PFSK-1 (cell line): ENCODE results near the gene TMEM17.

Experiments
- FOXP2 ChIP-seq: optimal IDR thresholded peaks from 2 replicates; pipeline ENCODE3; 2011; ENCODE audit warnings: borderline replicate concordance, control low read depth, inconsistent platforms; ENCODE audit not compliant: insufficient read depth; ENCODE audit errors: extremely low read length, extremely low read depth
- POLR2AphosphoS5 ChIP-seq: IDR thresholded peaks from 2 replicates; pipeline ENCODE4 v1.6.1; 2012; ENCODE audit warnings: low read depth, mild to moderate bottlenecking, control low read depth, low read length, moderate library complexity
- SIN3A ChIP-seq: IDR thresholded peaks from 2 replicates; pipeline ENCODE4 v1.6.1; 2012; ENCODE audit warnings: mild to moderate bottlenecking, low read length, moderate library complexity, borderline replicate concordance; ENCODE audit not compliant: insufficient read depth
- TAF1 ChIP-seq: IDR thresholded peaks from 2 replicates; pipeline ENCODE4 v1.6.1; 2012; ENCODE audit warnings: low read length, control low read depth, borderline replicate concordance; ENCODE audit not compliant: insufficient read depth
- TF ChIP-seq, protein P1 (sequence below), 2 experiments: IDR thresholded peaks; 2 replicates each; pipeline versions ENCODE4 v1.6.1 to v1.8.0; 2011 to 2012; ENCODE audit warnings: low read depth in 2 of 2, low read length in 2 of 2, control low read depth in 1 of 2, inconsistent platforms in 1 of 2, mild to moderate bottlenecking in 1 of 2, moderate library complexity in 1 of 2; ENCODE audit not compliant: insufficient read depth in 1 of 2

Gene TMEM17

DNA sequence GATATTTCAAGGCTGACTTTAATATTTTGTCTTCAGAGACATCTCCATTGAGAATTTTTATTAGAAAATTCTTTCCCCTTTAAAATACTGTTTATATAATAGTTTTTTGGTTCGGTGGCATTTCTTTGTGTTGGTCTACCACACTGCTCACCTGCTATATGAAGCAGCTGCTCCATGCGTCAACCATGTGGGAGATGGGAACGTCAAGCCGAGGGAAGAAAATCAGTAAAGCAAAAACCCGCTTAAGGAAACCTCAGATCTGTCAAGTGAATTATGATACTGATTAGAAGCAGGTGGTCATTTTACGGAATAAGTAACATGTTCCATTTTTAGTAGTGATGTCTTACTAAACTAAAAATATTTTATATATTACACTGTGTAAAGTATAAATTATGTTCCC, 5.6 kb upstream of the TMEM17 start:
- no peak for TF ChIP-seq FOXP2
- TF ChIP-seq SIN3A, result no peak
- TF ChIP-seq, protein P1, sequence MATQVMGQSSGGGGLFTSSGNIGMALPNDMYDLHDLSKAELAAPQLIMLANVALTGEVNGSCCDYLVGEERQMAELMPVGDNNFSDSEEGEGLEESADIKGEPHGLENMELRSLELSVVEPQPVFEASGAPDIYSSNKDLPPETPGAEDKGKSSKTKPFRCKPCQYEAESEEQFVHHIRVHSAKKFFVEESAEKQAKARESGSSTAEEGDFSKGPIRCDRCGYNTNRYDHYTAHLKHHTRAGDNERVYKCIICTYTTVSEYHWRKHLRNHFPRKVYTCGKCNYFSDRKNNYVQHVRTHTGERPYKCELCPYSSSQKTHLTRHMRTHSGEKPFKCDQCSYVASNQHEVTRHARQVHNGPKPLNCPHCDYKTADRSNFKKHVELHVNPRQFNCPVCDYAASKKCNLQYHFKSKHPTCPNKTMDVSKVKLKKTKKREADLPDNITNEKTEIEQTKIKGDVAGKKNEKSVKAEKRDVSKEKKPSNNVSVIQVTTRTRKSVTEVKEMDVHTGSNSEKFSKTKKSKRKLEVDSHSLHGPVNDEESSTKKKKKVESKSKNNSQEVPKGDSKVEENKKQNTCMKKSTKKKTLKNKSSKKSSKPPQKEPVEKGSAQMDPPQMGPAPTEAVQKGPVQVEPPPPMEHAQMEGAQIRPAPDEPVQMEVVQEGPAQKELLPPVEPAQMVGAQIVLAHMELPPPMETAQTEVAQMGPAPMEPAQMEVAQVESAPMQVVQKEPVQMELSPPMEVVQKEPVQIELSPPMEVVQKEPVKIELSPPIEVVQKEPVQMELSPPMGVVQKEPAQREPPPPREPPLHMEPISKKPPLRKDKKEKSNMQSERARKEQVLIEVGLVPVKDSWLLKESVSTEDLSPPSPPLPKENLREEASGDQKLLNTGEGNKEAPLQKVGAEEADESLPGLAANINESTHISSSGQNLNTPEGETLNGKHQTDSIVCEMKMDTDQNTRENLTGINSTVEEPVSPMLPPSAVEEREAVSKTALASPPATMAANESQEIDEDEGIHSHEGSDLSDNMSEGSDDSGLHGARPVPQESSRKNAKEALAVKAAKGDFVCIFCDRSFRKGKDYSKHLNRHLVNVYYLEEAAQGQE (IDR thresholded peaks at IDR 0.05; ENCODE audit: insufficient read depth in 1 of 2, low read depth in 2 of 2, low read length in 2 of 2), result no peak

- TF ChIP-seq TAF1 (no peak), POLR2AphosphoS5 (no peak), SIN3A (no peak), FOXP2 (no peak)
Measured at GRCh38 chr2:62506421-62506750, 391 bp upstream of the TMEM17 start.

DNA sequence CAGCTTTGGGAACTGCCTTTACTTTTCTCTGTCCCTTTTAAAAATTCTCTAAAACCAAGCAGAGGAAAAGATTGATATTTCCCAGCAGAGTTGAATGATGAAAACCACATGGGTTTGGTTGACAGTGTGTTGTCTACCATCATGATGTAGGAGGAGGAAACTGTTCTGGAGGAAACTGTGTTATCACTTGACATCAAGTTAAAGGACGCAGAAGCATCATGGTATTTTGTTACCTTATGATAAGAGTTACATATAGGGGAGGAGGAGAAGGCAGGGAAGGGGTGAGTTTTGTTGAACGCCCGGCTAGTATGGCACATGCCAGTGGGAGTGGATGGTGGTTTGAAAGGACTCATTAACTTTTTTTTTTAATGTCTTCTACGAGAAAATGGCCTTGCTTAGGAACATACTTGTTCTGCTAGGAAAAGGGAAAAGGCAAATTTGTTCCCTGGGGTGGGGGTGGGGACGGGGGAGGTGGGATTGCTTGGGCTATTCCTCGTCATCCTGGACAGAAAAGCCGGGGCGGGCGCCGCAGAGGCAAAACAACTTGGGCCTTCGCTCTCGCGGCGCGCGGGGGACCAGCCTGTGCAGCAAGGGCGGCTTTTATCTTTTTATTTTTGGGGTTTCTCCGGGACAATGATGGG, 766 bp downstream of the TMEM17 start:
- no peak for TF ChIP-seq POLR2AphosphoS5

DNA sequence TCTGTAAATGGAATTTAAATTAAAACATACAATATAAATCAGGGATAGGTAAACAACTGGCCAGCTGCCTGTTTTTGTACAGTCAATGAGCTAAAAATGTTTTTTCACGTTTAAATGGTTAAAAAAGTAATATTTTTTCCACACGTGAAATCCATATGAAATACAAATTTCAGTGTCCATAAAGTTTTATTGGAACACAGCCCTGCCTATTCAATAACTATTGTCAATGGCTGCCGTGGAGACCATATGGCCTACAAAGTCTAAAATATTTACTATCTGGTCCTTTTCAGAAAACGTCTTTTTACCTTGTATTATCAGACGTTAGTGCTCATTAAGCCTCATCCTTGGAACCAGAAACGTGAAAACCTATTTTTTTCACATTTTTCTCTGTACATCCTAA, 1.3 kb downstream of the TMEM17 start:
- TF ChIP-seq POLR2AphosphoS5 (no peak), SIN3A (no peak), TAF1 (no peak), FOXP2 (no peak)
- TF ChIP-seq, protein P1 (IDR thresholded peaks at IDR 0.05; ENCODE audit: insufficient read depth in 1 of 2, low read depth in 2 of 2, low read length in 2 of 2), result no peak

- TF ChIP-seq POLR2AphosphoS5, result no peak
- no peak for TF ChIP-seq TAF1
- no peak for TF ChIP-seq SIN3A
- TF ChIP-seq FOXP2, result no peak
- TF ChIP-seq, protein P1 (IDR thresholded peaks at IDR 0.05; ENCODE audit: insufficient read depth in 1 of 2, low read depth in 2 of 2, low read length in 2 of 2), result no peak
Measured at GRCh38 chr2:62501794-62502500, 4.0 kb downstream of the TMEM17 start.

- TF ChIP-seq, protein P1 (IDR thresholded peaks at IDR 0.05; ENCODE audit: insufficient read depth in 1 of 2, low read depth in 2 of 2, low read length in 2 of 2), result no peak
- no peak for TF ChIP-seq TAF1
- no peak for TF ChIP-seq FOXP2
- TF ChIP-seq SIN3A, result no peak
- TF ChIP-seq POLR2AphosphoS5, result no peak
Measured at GRCh38 chr2:62501069-62501468, 4.9 kb downstream of the TMEM17 start.
